GM12878 (cell line): ENCODE data around the gene ZNF768. TPM values are rescaled to one million over a fixed set of nuclear protein-coding genes. Genes with fewer than 3 reads are reported as not detected.

Experiments
- ATAC-seq: fragments of 200-7000 bp; cut with Tn5 transposase; 3 replicates; pipeline ENCODE4 v1.9.1; 2020; ENCODE audit warnings: mild to moderate bottlenecking, moderate library complexity
- BruUV-seq: library from RNA; stranded (reverse); fragments of 400-500 nt; replicated peaks from 2 replicates; lab custom pipeline; 2021; lab: Mats Ljungman, UMichigan
- CTCF ChIA-PET: fragments of 300-600 bp; sonication (Branson Sonifier 250); formaldehyde crosslinking; extraction: SDS; loops from one replicate; lab custom pipeline; 2021; ENCODE audit warnings: inconsistent platforms; lab: Yijun Ruan, JAX
- POLR2A ChIA-PET: fragments of 350-600 bp; formaldehyde crosslinking; extraction: SDS; loops from one replicate; lab custom pipeline; 2021; ENCODE audit warnings: inconsistent platforms; lab: Charles Lee
- RAD21 ChIA-PET: fragments of 300-600 bp; sonication (Branson Sonifier 250); formaldehyde crosslinking; loops from one replicate; lab custom pipeline; 2023; ENCODE audit warnings: antibody characterized with exemption; ENCODE audit not compliant: unreplicated experiment; lab: Charles Lee
- SMC1A ChIA-PET: fragments of 300-600 bp; sonication (Branson Sonifier 250); formaldehyde crosslinking; loops from one replicate; lab custom pipeline; 2023; ENCODE audit not compliant: unreplicated experiment, uncharacterized antibody; lab: Charles Lee
- DNase-seq: peaks from one replicate; pipeline ENCODE4 v3.0.0-alpha.2; 2011; ENCODE audit warnings: low read depth, low spot score
- FAIRE-seq: peaks from 3 replicates; lab custom pipeline; 2011; peaks lifted over from hg19 to GRCh38; lab: Jason Lieb, UNC
- H2AFZ ChIP-seq: 2 replicates; pipeline ENCODE4 v1.6.0; 2011; ENCODE audit warnings: low read depth, low read length, control low read depth; ENCODE audit not compliant: control insufficient read depth
- H3K27ac ChIP-seq: 2 replicates; pipeline ENCODE4 v1.5.1; 2011; ENCODE audit warnings: control low read depth; ENCODE audit not compliant: control insufficient read depth, insufficient read depth
- H3K27me3 ChIP-seq, 2 experiments: replicated peaks in 1 of 2; 2 replicates each; pipeline versions ENCODE4 v1.6.0 to v1.6.1; 2011; ENCODE audit warnings: low read length in 1 of 2; ENCODE audit not compliant: control insufficient read depth in 2 of 2, insufficient read depth in 2 of 2
- H3K36me3 ChIP-seq, 2 experiments: 2 replicates each; pipeline ENCODE4 v1.5.1; 2011; ENCODE audit warnings: low read length in 1 of 2; ENCODE audit not compliant: control insufficient read depth in 2 of 2, insufficient read depth in 2 of 2
- H3K4me1 ChIP-seq: 2 replicates; pipeline ENCODE4 v1.6.1; 2011; ENCODE audit warnings: mild to moderate bottlenecking, low read length, moderate library complexity, mixed read lengths; ENCODE audit not compliant: control insufficient read depth, insufficient read depth
- H3K4me2 ChIP-seq: 2 replicates; pipeline ENCODE4 v1.6.0; 2011; ENCODE audit warnings: control low read depth; ENCODE audit not compliant: control insufficient read depth, insufficient read depth
- H3K4me3 ChIP-seq: fragments of 200-600 bp; sonication (generic); 2 replicates; pipeline ENCODE4 v1.5.1; 2016
- H3K79me2 ChIP-seq: 2 replicates; pipeline ENCODE4 v1.6.0; 2011; ENCODE audit warnings: low read length; ENCODE audit not compliant: control insufficient read depth, insufficient read depth
- H3K9ac ChIP-seq: 2 replicates; pipeline ENCODE4 v1.8.0; 2011; ENCODE audit warnings: low read length, control low read depth, mixed read lengths; ENCODE audit not compliant: control insufficient read depth, insufficient read depth
- H3K9me3 ChIP-seq: replicated peaks from 3 replicates; pipeline ENCODE4 v1.5.1; 2011; ENCODE audit warnings: mild to moderate bottlenecking, low read length; ENCODE audit not compliant: control insufficient read depth, insufficient read depth
- H4K20me1 ChIP-seq: 2 replicates; pipeline ENCODE4 v1.6.0; 2011; ENCODE audit not compliant: control insufficient read depth, insufficient read depth
- ATF3 ChIP-seq: IDR thresholded peaks from 2 replicates; pipeline ENCODE4 v1.6.1; 2011; ENCODE audit warnings: low read depth, mild to moderate bottlenecking, low read length, moderate library complexity, borderline replicate concordance; ENCODE audit errors: extremely low read depth
- E2F8 ChIP-seq: fragments of 450-650 bp; IDR thresholded peaks from 2 replicates; pipeline ENCODE4 v1.6.1; 2018; ENCODE audit warnings: mild to moderate bottlenecking, low read depth, moderate library complexity; ENCODE audit not compliant: partially characterized antibody
- POLR2AphosphoS5 ChIP-seq: IDR thresholded peaks from 2 replicates; pipeline ENCODE4 v1.6.1; 2011; ENCODE audit warnings: mild to moderate bottlenecking, low read length, inconsistent platforms
- RBBP5 ChIP-seq: fragments of 200-600 bp; sonication (generic); conservative IDR thresholded peaks from 2 replicates; pipeline ENCODE4 v1.6.1; 2016
- SPI1 ChIP-seq: IDR thresholded peaks from 2 replicates; pipeline ENCODE4 v1.6.1; 2011; ENCODE audit warnings: low read depth, mild to moderate bottlenecking, low read length, moderate library complexity, borderline replicate concordance; ENCODE audit not compliant: insufficient read depth
- WGBS: methylation state at CpG from one replicate; pipeline ENCODE4 v1.1.6; 2016; ENCODE audit warnings: low lambda C conversion rate; ENCODE audit not compliant: insufficient replicate concordance, insufficient coverage; ENCODE audit errors: missing lambda C conversion rate; 5-methylcytosine and 5-hydroxymethylcytosine counted together
- in situ Hi-C: fragments of 300-500 bp; cut with MboI; formaldehyde crosslinking; loops from 9 replicates; pipeline ENCODE4 v1.14.3; 2018; ENCODE audit warnings: mixed read lengths
- intact Hi-C: fragments of 100-400 bp; cut with micrococcal nuclease; formaldehyde crosslinking; loops from one replicate; pipeline ENCODE4 v1.14.2; 2022; ENCODE audit not compliant: unreplicated experiment
- polyA plus RNA-seq, 11 experiments: library from polyadenylated mRNA; depleted of rRNA in 4 of 11; unstranded in 6 of 11; stranded (reverse) in 5 of 11; fragments of >200 nt; fragmentation: Nextera tagmentation in 4 of 11; fragmentation: Illumina TruSeq in 1 of 11; extraction: Ambion mirVana in 4 of 11; extraction: Trizol in 1 of 11; gene quantifications; 1 replicate in 1 of 11; 2 replicates in 10 of 11; pipeline versions ENCODE4 v1.2.1 to v1.2.3, GENCODE V29; 2011 to 2016; ENCODE audit warnings: inconsistent platforms in 2 of 11, missing spikeins in 2 of 11, low read depth in 1 of 11
- total RNA-seq, 4 experiments: library from RNA; depleted of rRNA in 3 of 4; stranded (reverse); fragments of >200 nt in 3 of 4; fragmentation: Illumina TruSeq in 1 of 4; extraction: Trizol in 1 of 4; gene quantifications; 2 replicates each; pipeline versions ENCODE4 v1.2.1 to v1.2.3, GENCODE V29; 2013 to 2021

Gene ZNF768
- total and polyA plus RNA-seq, 10 of the 15 experiments (the other 5 are each of a cell fraction or from before 2014, with no cell fraction given): 0.05 to 23.1 (median 9.1) TPM

GRCh38 chr16:30553393-30553899 is 27.1 kb upstream of the ZNF768 start:
- RAD21 ChIA-PET: interaction anchor here (1.0 to 1.9 kb wide), 2 partner anchors 18 to 124 kb away, joined by 3 to 6 read pairs; partner anchors contain the start of gene DCTPP1
- ATAC-seq (no peak), DNase-seq (no peak), FAIRE-seq (no peak)
- Histone ChIP-seq H3K4me2 (no peak overlapping the region), H2AFZ (no peak overlapping the region), H4K20me1 (no peaks in the 10 kb centered on the region), H3K79me2 (peaks cover 11% of the 10 kb centered on the region), H3K36me3 (peaks cover 7 to 10% of the 10 kb centered on the region in 2 experiments; a peak in 3 of 4 replicates), H3K4me1 (no peaks in the 10 kb centered on the region), H3K27ac (no peak overlapping the region), H3K4me3 (no peak overlapping the region), H3K27me3 (no peaks in the 10 kb centered on the region), H3K9ac (no peak overlapping the region), H3K9me3 (no peaks in the 10 kb centered on the region)
- intact Hi-C loops: no loop called here
- POLR2A ChIA-PET: interaction anchor here (1.0 kb wide), 1 partner anchor 12 kb away, joined by 3 read pairs; no protein-coding TSS in a partner anchor
- SMC1A ChIA-PET: interaction anchor here (1.6 kb wide), 1 partner anchor 18 kb away, joined by 5 read pairs; no protein-coding TSS in a partner anchor
- 95% methylated on average over 2 of the region's 2 CpGs for WGBS
- TF ChIP-seq RBBP5 (no peak), ATF3 (no peak), SPI1 (peak; percentile 48; the same call in 1 of the 2 replicates)
- CTCF ChIA-PET: interaction anchor here (1.2 to 1.6 kb wide), 2 partner anchors 18 to 104 kb away, joined by 3 to 4 read pairs; no protein-coding TSS in a partner anchor
- in situ Hi-C loops: no loop called here
- no TSS peak for BruUV-seq

- no peak overlapping the region for H3K9ac ChIP-seq
- ChIA-PET SMC1A (interaction anchor here (1.6 kb wide), 1 partner anchor 17 kb away, joined by 5 read pairs; no protein-coding TSS in a partner anchor), CTCF (interaction anchor here (1.2 kb wide), 1 partner anchor 18 kb away, joined by 3 read pairs; no protein-coding TSS in a partner anchor), POLR2A (interaction anchor here (0.6 to 1.0 kb wide), 2 partner anchors 12 to 66 kb away, joined by 3 read pairs; no protein-coding TSS in a partner anchor), RAD21 (interaction anchor here (1.0 to 1.9 kb wide), 2 partner anchors 17 to 123 kb away, joined by 3 to 6 read pairs; partner anchors contain the start of gene DCTPP1)
- H3K4me3 ChIP-seq: no peak overlapping the region
- H3K4me2 ChIP-seq: no peak overlapping the region
- BruUV-seq: no TSS peak
- no peak overlapping the region for H3K27ac ChIP-seq
- no peak overlapping the region for H2AFZ ChIP-seq
- no peaks in the 10 kb centered on the region for H3K27me3 ChIP-seq
- no peaks in the 10 kb centered on the region for H3K4me1 ChIP-seq
- DNase-seq (no peak), ATAC-seq (no peak), FAIRE-seq (no peak)
- in situ Hi-C loops (no loop called here), intact Hi-C loops (no loop called here)
- no peaks in the 10 kb centered on the region for H3K9me3 ChIP-seq
- H3K79me2 ChIP-seq: peaks cover 11% of the 10 kb centered on the region
- H3K36me3 ChIP-seq: peaks cover 7 to 10% of the 10 kb centered on the region in 2 experiments; a peak in 3 of 4 replicates
- 98% methylated on average over 4 of the region's 4 CpGs for WGBS
- no peak for TF ChIP-seq E2F8
- 0 out of 2 replicates have a peak, but pooled peaks have one; percentile 43 for TF ChIP-seq POLR2AphosphoS5
- H4K20me1 ChIP-seq: no peaks in the 10 kb centered on the region
These were observed 26.6 kb upstream of the ZNF768 start for GRCh38 chr16:30552956-30553355.
